Measurements from ENCODE around the gene SPIN2A.
"Not testable (repeated sequence)": the region's sequence is repeated elsewhere in the genome, so short reads cannot be mapped to it uniquely, and the experiment has no call there.

SPIN2A gene

GRCh38 chrX:57156397-57157049, 19.3 kb upstream of the SPIN2A start:
- no peak overlapping the region for H3K14ac ChIP-seq (ENCODE audit: low read length in 2 of 2)

GRCh38 chrX:57155171-57155570, 18.0 kb upstream of the SPIN2A start:
- no peak overlapping the region for H3K9ac ChIP-seq (ENCODE audit: low read length)
- no peak for DNase-seq
- no peak overlapping the region for H3K18ac ChIP-seq (ENCODE audit: low read depth in 1 of 2, low read length in 2 of 2)
- H3K4me1 ChIP-seq (ENCODE audit: control insufficient read depth, insufficient read depth, low read depth, low read length): no peaks in the 10 kb centered on the region
- no peak overlapping the region for H2BK120ac ChIP-seq (ENCODE audit: low read depth, low read length)
- no peak overlapping the region for H3K27ac ChIP-seq (ENCODE audit: low read length, poor library complexity, severe bottlenecking)
- WGBS: 89% methylated on average over 2 of the region's 2 CpGs
- no peak overlapping the region for H3K4me3 ChIP-seq (ENCODE audit: insufficient read depth in 1 of 2, low read depth in 1 of 2, low read length in 2 of 2)
- no peak overlapping the region for H3K4ac ChIP-seq (ENCODE audit: low read depth in 1 of 2, low read length in 2 of 2)
- H2BK5ac ChIP-seq (ENCODE audit: low read depth, low read length, poor library complexity, severe bottlenecking): no peak overlapping the region
- no peak overlapping the region for H2BK15ac ChIP-seq (ENCODE audit: low read depth, poor library complexity, severe bottlenecking)
- H2BK12ac ChIP-seq (ENCODE audit: low read length in 2 of 2): no peak overlapping the region
- H4K91ac ChIP-seq (ENCODE audit: low read length): no peak overlapping the region
- no peaks in the 10 kb centered on the region for H3K27me3 ChIP-seq (ENCODE audit: control insufficient read depth in 1 of 2, insufficient read depth in 1 of 2, low read length in 2 of 2)
- H3K4me2 ChIP-seq (ENCODE audit: low read length, poor library complexity, severe bottlenecking): no peak overlapping the region
- no peaks in the 10 kb centered on the region for H3K36me3 ChIP-seq (ENCODE audit: control insufficient read depth in 1 of 2, insufficient read depth in 2 of 2, low read depth in 1 of 2, low read length in 2 of 2)
- H3K79me1 ChIP-seq (replicated peaks; ENCODE audit: low read length, poor library complexity, severe bottlenecking): no peaks in the 10 kb centered on the region
- no peak overlapping the region for H4K8ac ChIP-seq (ENCODE audit: low read length)
- no peak overlapping the region for H2AFZ ChIP-seq (ENCODE audit: low read depth, low read length)
- no peak overlapping the region for H3K23ac ChIP-seq (ENCODE audit: low read length in 2 of 2)
- no peak overlapping the region for H2AK5ac ChIP-seq (ENCODE audit: low read length, severe bottlenecking)
- H3K14ac ChIP-seq (ENCODE audit: low read length in 2 of 2): no peak overlapping the region
- peaks cover 11% of the 10 kb centered on the region for H3K9me3 ChIP-seq (ENCODE audit: control insufficient read depth, low read length)

More at GRCh38 chrX:57156397-57157049, 19.3 kb upstream of the SPIN2A start:
- Histone ChIP-seq H3K36me3 (ENCODE audit: control insufficient read depth in 1 of 2, insufficient read depth in 2 of 2, low read depth in 1 of 2, low read length in 2 of 2) (no peaks in the 10 kb centered on the region), H2BK12ac (ENCODE audit: low read length in 2 of 2) (no peak overlapping the region), H2AK5ac (ENCODE audit: low read length, severe bottlenecking) (no peak overlapping the region), H3K9ac (ENCODE audit: low read length) (no peak overlapping the region), H2BK120ac (ENCODE audit: low read depth, low read length) (no peak overlapping the region), H3K79me1 (replicated peaks; ENCODE audit: low read length, poor library complexity, severe bottlenecking) (no peaks in the 10 kb centered on the region), H2BK5ac (ENCODE audit: low read depth, low read length, poor library complexity, severe bottlenecking) (no peak overlapping the region), H3K4me1 (ENCODE audit: control insufficient read depth, insufficient read depth, low read depth, low read length) (no peaks in the 10 kb centered on the region), H2BK15ac (ENCODE audit: low read depth, poor library complexity, severe bottlenecking) (no peak overlapping the region), H3K18ac (ENCODE audit: low read depth in 1 of 2, low read length in 2 of 2) (no peak overlapping the region), H2AFZ (ENCODE audit: low read depth, low read length) (no peak overlapping the region), H3K9me3 (ENCODE audit: control insufficient read depth, low read length) (peaks cover 11% of the 10 kb centered on the region), H3K23ac (ENCODE audit: low read length in 2 of 2) (no peak overlapping the region), H3K4me2 (ENCODE audit: low read length, poor library complexity, severe bottlenecking) (no peak overlapping the region), H3K4me3 (ENCODE audit: insufficient read depth in 1 of 2, low read depth in 1 of 2, low read length in 2 of 2) (no peak overlapping the region), H3K27ac (ENCODE audit: low read length, poor library complexity, severe bottlenecking) (no peak overlapping the region), H4K8ac (ENCODE audit: low read length) (no peak overlapping the region), H3K4ac (ENCODE audit: low read depth in 1 of 2, low read length in 2 of 2) (no peak overlapping the region), H4K91ac (ENCODE audit: low read length) (no peak overlapping the region), H3K27me3 (ENCODE audit: control insufficient read depth in 1 of 2, insufficient read depth in 1 of 2, low read length in 2 of 2) (no peaks in the 10 kb centered on the region)
- WGBS: 91% methylated on average over 2 of the region's 5 CpGs
- DNase-seq: peak; percentile 30

DNA sequence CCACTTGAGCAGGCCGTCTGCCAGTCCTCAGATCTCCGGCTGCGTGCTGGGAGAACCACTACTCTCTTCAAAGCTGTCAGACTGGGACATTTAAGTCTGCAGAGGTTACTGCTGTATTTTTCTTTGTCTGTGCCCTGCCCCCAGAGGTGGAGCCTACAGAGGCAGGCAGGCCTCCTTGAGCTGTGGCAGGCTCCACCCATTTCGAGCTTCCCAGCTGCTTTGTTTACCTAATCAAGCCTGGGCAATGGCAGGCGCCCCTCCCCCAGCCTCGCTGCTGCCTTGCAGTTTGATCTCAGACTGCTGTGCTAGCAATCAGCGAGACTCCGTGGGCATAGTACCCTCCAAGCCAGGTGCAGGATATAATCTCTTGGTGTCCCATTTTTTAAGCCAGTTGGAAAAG, 15.0 kb upstream of the SPIN2A start:
- H3K4ac ChIP-seq (ENCODE audit: low read depth in 1 of 2, low read length in 2 of 2); H3K4me2 ChIP-seq (ENCODE audit: low read length, poor library complexity, severe bottlenecking); H2AFZ ChIP-seq (ENCODE audit: low read depth, low read length); H2BK120ac ChIP-seq (ENCODE audit: low read depth, low read length); H2BK12ac ChIP-seq (ENCODE audit: low read length in 2 of 2); H3K4me3 ChIP-seq (ENCODE audit: insufficient read depth in 1 of 2, low read depth in 1 of 2, low read length in 2 of 2); H3K18ac ChIP-seq (ENCODE audit: low read depth in 1 of 2, low read length in 2 of 2); H3K9ac ChIP-seq (ENCODE audit: low read length); H2AK5ac ChIP-seq (ENCODE audit: low read length, severe bottlenecking); H3K36me3 ChIP-seq (ENCODE audit: control insufficient read depth in 1 of 2, insufficient read depth in 2 of 2, low read depth in 1 of 2, low read length in 2 of 2); H2BK15ac ChIP-seq (ENCODE audit: low read depth, poor library complexity, severe bottlenecking); H3K27ac ChIP-seq (ENCODE audit: low read length, poor library complexity, severe bottlenecking); H3K79me1 ChIP-seq (replicated peaks; ENCODE audit: low read length, poor library complexity, severe bottlenecking); H2BK5ac ChIP-seq (ENCODE audit: low read depth, low read length, poor library complexity, severe bottlenecking); H4K8ac ChIP-seq (ENCODE audit: low read length); DNase-seq; H3K14ac ChIP-seq (ENCODE audit: low read length in 2 of 2); H3K23ac ChIP-seq (ENCODE audit: low read length in 2 of 2); H3K4me1 ChIP-seq (ENCODE audit: control insufficient read depth, insufficient read depth, low read depth, low read length); H4K91ac ChIP-seq (ENCODE audit: low read length); H3K27me3 ChIP-seq (ENCODE audit: control insufficient read depth in 1 of 2, insufficient read depth in 1 of 2, low read length in 2 of 2): not testable (repeated sequence)
- 74% methylated on average over 5 of the region's 8 CpGs for WGBS
- H3K9me3 ChIP-seq (ENCODE audit: control insufficient read depth, low read length): peaks cover 11% of the 10 kb centered on the region

- H2AFZ ChIP-seq (ENCODE audit: low read depth, low read length): no peak overlapping the region
- H2BK15ac ChIP-seq (ENCODE audit: low read depth, poor library complexity, severe bottlenecking): no peak overlapping the region
- no peak overlapping the region for H3K14ac ChIP-seq (ENCODE audit: low read length in 2 of 2)
- no peak overlapping the region for H3K4me3 ChIP-seq (ENCODE audit: insufficient read depth in 1 of 2, low read depth in 1 of 2, low read length in 2 of 2)
- H3K79me1 ChIP-seq (replicated peaks; ENCODE audit: low read length, poor library complexity, severe bottlenecking): no peaks in the 10 kb centered on the region
- no peak for DNase-seq
- H3K27ac ChIP-seq (ENCODE audit: low read length, poor library complexity, severe bottlenecking): no peak overlapping the region
- H2BK120ac ChIP-seq (ENCODE audit: low read depth, low read length): no peak overlapping the region
- H3K9ac ChIP-seq (ENCODE audit: low read length): no peak overlapping the region
- H4K91ac ChIP-seq (ENCODE audit: low read length): no peak overlapping the region
- H2BK5ac ChIP-seq (ENCODE audit: low read depth, low read length, poor library complexity, severe bottlenecking): no peak overlapping the region
- no peak overlapping the region for H3K23ac ChIP-seq (ENCODE audit: low read length in 2 of 2)
- WGBS: no CpG with 5 or more reads among the region's 4 CpGs
- H3K9me3 ChIP-seq (ENCODE audit: control insufficient read depth, low read length): no peaks in the 10 kb centered on the region
- H3K27me3 ChIP-seq (ENCODE audit: control insufficient read depth in 1 of 2, insufficient read depth in 1 of 2, low read length in 2 of 2): no peaks in the 10 kb centered on the region
- no peak overlapping the region for H2AK5ac ChIP-seq (ENCODE audit: low read length, severe bottlenecking)
- no peaks in the 10 kb centered on the region for H3K36me3 ChIP-seq (ENCODE audit: control insufficient read depth in 1 of 2, insufficient read depth in 2 of 2, low read depth in 1 of 2, low read length in 2 of 2)
- H2BK12ac ChIP-seq (ENCODE audit: low read length in 2 of 2): no peak overlapping the region
- H3K18ac ChIP-seq (ENCODE audit: low read depth in 1 of 2, low read length in 2 of 2): no peak overlapping the region
- no peak overlapping the region for H3K4ac ChIP-seq (ENCODE audit: low read depth in 1 of 2, low read length in 2 of 2)
- no peak overlapping the region for H4K8ac ChIP-seq (ENCODE audit: low read length)
- peaks cover 5% of the 10 kb centered on the region for H3K4me1 ChIP-seq (ENCODE audit: control insufficient read depth, insufficient read depth, low read depth, low read length)
- H3K4me2 ChIP-seq (ENCODE audit: low read length, poor library complexity, severe bottlenecking): no peak overlapping the region
These were observed 1.5 kb upstream of the SPIN2A start for GRCh38 chrX:57138674-57139073.
